ENCODE results near the gene LILRA6.
"Not testable (repeated sequence)": the region's sequence is repeated elsewhere in the genome, so short reads cannot be mapped to it uniquely, and the experiment has no call there.

The LILRA6 gene

GRCh38 chr19:54231077-54231931, 11.3 kb downstream of the LILRA6 start:
- peak; percentile 91 for DNase-seq (ENCODE audit: low spot score)

GRCh38 chr19:54230031-54230430, 12.6 kb downstream of the LILRA6 start:
- DNase-seq (ENCODE audit: low spot score): no peak

GRCh38 chr19:54229146-54229545, 13.4 kb downstream of the LILRA6 start:
- DNase-seq (ENCODE audit: low spot score): no peak

- not testable (repeated sequence) for DNase-seq (ENCODE audit: low spot score)
Observed at GRCh38 chr19:54224619-54225018, 18.0 kb downstream of the LILRA6 start.

GRCh38 chr19:54223937-54224281, 18.7 kb downstream of the LILRA6 start:
- DNase-seq (ENCODE audit: low spot score): not testable (repeated sequence)

GRCh38 chr19:54223277-54223936, 19.2 kb downstream of the LILRA6 start:
- not testable (repeated sequence) for DNase-seq (ENCODE audit: low spot score)

GRCh38 chr19:54222474-54223276, 19.9 kb downstream of the LILRA6 start, which contains the start of gene LILRB3:
Gene LILRB3, minus strand, starts transcription at chr19:54223007. Its CDS starts 31 bp downstream, at chr19:54222976.
- DNase-seq (ENCODE audit: low spot score): not testable (repeated sequence)

- not testable (repeated sequence) for DNase-seq (ENCODE audit: low spot score)
Observed at GRCh38 chr19:54221947-54222346, 20.6 kb downstream of the LILRA6 start.

GRCh38 chr19:54219702-54220101, 22.9 kb downstream of the LILRA6 start:
- DNase-seq (ENCODE audit: low spot score): not testable (repeated sequence)

- DNase-seq (ENCODE audit: low spot score): no peak
Observed at GRCh38 chr19:54218960-54219661, 23.5 kb downstream of the LILRA6 start.

GRCh38 chr19:54218259-54218658, 24.3 kb downstream of the LILRA6 start:
- no peak for DNase-seq (ENCODE audit: low spot score)

GRCh38 chr19:54217517-54218247, 24.9 kb downstream of the LILRA6 start:
- not testable (repeated sequence) for DNase-seq (ENCODE audit: low spot score)

GRCh38 chr19:54216869-54217268, 25.7 kb downstream of the LILRA6 start:
- DNase-seq (ENCODE audit: low spot score): no peak

- not testable (repeated sequence) for DNase-seq (ENCODE audit: low spot score)
Observed at GRCh38 chr19:54214734-54215133, 27.9 kb downstream of the LILRA6 start.

GRCh38 chr19:54214217-54214616, 28.4 kb downstream of the LILRA6 start:
- not testable (repeated sequence) for DNase-seq (ENCODE audit: low spot score)

GRCh38 chr19:54211235-54211634, 31.4 kb downstream of the LILRA6 start:
- no peak for DNase-seq (ENCODE audit: low spot score)

- DNase-seq (ENCODE audit: low spot score): peak; percentile 95
Observed at GRCh38 chr19:54209811-54210494, 32.6 kb downstream of the LILRA6 start.

GRCh38 chr19:54209058-54209810, 33.4 kb downstream of the LILRA6 start:
- DNase-seq (ENCODE audit: low spot score): no peak

GRCh38 chr19:54208784-54209057, 33.9 kb downstream of the LILRA6 start:
- no peak for DNase-seq (ENCODE audit: low spot score)
